MM.1S (cell line): ENCODE data around the gene CBARP.

Experiments
- CTCF ChIP-seq: fragments of 300-600 bp; sonication (generic); IDR thresholded peaks from 2 replicates; pipeline ENCODE4 v1.5.1; 2016; ENCODE audit warnings: antibody characterized with exemption, low read length, mixed read lengths
- EZH2 ChIP-seq: fragments of 300-600 bp; sonication (generic); optimal IDR thresholded peaks from 2 replicates; pipeline ENCODE3; 2017; ENCODE audit warnings: low read depth, mild to moderate bottlenecking, antibody characterized with exemption, low read length, mixed read lengths

GRCh38 chr19:1181606-1182005, 56.2 kb downstream of the CBARP start:
- TF ChIP-seq CTCF (no peak), EZH2 (no peak)
